ENCODE data around the gene EDEM2.
"Not testable (repeated sequence)": the region's sequence is repeated elsewhere in the genome, so short reads cannot be mapped to it uniquely, and the experiment has no call there.

The EDEM2 gene

GRCh38 chr20:35080348-35080642 lies 66.8 kb downstream of the EDEM2 start:
- not testable (repeated sequence) for DNase-seq

DNA sequence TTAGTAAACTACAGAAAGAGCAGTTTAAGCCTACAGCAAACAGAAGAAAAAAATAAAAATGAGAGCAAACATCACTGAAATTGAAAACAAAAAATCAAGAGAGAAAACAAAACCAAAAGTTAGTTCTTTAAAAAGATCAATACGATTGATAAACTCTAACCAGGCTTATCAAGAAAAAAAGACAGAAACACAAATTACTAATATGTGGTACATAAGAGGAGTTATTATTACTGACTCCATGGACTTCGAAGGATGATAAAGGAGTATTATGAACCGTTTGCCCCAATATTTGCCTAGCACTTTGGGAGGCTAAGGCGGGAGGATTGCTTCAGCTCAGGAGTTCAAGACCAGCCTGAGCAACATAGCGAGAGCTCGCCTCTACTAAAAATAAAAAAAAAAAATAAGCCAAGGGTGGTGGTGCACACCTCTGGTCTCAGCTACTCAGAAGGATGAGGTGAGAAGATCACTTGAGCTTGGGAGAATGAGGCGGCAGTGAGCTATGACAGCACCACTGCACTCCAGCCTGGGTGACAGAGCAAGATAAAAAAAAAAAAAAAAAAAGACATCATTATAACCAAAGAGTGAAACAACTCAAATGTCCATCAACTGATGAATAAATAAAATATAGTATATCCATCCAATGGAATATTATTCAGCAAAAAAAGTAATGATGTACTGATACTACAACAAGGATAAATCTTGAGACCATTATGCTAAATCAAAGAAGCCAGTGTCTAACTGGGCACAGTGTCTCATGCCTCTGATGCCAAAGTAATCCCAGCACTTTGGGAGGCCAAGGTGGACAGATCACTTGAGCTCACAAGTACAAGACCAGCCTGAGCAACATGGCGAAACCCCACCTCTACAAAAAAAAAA lies 67.4 kb downstream of the EDEM2 start:
- no peak for DNase-seq

- DNase-seq, result no peak
These were observed 69.3 kb downstream of the EDEM2 start for GRCh38 chr20:35077872-35078271.

- no peak for DNase-seq
These were observed 69.8 kb downstream of the EDEM2 start for GRCh38 chr20:35077341-35077740.

- DNase-seq, result not testable (repeated sequence)
These were observed 75.5 kb downstream of the EDEM2 start for GRCh38 chr20:35071436-35072153.

- DNase-seq, result no peak
These were observed 80.9 kb downstream of the EDEM2 start for GRCh38 chr20:35066194-35066593.

Data from NCI-H1092 treated with DMSO at 0.1 percent for 48 hours (cell line).